GM21367 (cell line): ENCODE measurements around the gene CNTN5.

Experiments used
- ATAC-seq: cut with Tn5 transposase; IDR thresholded peaks from one replicate; pipeline ENCODE4 v1.9.1; 2021; ENCODE audit not compliant: unreplicated experiment

The CNTN5 gene

GRCh38 chr11:99501655-99502054 lies 480.9 kb downstream of the CNTN5 start:
- ATAC-seq: no peak

DNA sequence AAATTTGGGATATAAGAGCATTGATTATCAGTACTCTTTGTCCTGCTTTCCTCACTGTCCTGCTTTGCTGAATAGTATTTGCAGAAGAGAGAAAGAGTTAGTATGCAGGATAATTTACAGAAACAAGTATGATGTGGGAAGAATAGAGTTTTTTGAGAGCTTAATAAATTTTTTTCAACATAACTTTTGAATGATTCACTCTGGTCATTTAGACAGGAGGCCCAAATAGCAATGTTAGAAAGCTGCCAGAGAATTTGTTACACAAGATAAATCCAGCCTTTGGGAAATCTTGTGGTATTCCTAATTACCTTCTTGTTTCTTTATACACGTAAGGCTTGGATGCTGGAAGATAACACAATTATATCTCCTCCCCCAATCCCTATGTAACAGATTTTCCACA lies 484.6 kb downstream of the CNTN5 start:
- no peak for ATAC-seq

DNA sequence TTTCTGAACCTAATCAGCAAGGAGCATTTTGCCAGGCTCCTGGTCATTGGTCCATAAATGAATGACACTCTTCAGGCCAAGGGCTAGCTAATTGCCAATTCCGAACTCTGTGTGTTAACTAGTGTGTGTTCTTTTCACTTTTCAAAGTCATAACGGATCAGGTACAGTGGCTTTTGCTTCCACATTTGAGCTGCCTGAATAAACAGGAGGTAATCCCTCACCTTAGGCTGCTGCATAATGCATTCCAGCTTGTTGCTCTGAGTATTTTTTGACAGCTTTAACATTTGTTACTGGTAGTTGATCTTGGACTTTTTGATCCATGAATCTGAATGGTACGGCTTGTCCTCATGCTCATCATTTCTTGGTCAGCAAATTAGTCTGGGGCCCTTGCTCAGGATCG lies 485.1 kb downstream of the CNTN5 start:
- no peak for ATAC-seq

GRCh38 chr11:99509863-99510262 lies 489.1 kb downstream of the CNTN5 start:
- no peak for ATAC-seq

DNA sequence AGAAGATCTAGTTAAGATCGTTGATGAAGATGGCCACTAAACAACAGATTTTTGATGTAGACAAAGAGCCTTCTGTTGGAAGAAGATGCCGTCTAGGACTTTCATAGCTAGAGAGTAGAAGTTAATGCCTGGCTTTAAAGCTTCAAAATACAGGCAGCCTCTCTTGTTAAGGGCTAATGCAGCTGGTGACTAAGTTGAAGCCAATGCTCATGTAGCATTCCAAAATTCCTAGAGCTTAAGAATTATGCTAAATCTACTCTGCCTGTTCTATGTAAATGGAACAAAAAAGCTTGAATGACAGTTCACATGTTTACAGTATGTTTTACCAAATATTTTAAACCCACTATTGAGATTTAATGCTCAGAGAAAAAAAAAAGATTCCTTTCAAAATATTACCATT lies 492.6 kb downstream of the CNTN5 start:
- ATAC-seq: no peak

- ATAC-seq: no peak
These were observed 498.3 kb downstream of the CNTN5 start for GRCh38 chr11:99519095-99519494.

DNA sequence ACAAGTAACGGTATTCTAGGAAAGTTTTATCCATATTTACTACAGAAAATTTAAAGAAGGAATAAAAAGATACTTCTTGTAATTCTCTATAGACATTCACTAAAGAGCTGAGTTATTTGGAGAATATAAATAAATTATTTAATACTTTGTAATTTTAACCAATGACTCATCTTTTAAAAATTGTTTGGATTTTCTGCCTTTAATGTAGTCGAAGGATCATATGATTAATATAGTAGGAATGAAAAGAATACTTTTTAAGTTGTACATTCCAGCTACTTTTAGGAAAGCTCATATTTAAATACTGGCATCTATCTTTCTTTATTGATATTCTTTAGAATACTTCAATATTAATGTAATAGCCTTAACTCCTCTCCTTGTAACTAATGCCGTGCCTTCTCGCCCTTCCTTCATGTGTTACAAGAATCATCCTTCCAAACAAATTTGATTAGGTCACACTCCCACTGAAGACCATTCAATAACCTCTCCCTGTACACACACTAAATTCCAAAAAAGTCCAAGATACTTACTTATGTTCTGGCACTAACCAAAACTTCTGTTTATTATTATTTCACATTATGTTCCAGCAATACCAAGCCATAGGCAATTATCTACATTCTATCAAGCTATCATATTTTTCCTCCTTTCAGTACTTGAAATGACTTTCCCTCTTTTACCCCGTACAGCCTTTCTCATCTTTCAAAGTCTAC lies 501.9 kb downstream of the CNTN5 start:
- ATAC-seq: no peak

DNA sequence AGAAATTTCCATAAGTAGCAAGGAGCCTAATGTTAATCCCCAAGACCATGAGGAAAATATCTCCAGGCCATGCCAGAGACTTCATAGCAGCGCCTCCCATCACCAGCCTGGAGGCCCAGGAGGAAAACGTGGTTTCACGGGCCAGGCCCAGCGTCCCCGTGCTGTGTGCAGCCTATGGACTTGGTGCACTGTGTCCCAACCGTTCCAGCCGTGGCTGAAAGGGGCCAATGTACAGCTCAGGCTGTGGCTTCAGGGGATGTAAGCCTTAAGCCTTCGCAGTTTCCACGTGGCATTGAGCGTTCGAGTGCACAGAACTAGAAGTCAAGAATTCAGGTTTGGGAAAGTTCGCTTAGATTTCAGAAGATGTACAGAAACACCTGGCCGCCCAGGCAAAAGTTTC lies 510.7 kb downstream of the CNTN5 start:
- ATAC-seq: no peak

DNA sequence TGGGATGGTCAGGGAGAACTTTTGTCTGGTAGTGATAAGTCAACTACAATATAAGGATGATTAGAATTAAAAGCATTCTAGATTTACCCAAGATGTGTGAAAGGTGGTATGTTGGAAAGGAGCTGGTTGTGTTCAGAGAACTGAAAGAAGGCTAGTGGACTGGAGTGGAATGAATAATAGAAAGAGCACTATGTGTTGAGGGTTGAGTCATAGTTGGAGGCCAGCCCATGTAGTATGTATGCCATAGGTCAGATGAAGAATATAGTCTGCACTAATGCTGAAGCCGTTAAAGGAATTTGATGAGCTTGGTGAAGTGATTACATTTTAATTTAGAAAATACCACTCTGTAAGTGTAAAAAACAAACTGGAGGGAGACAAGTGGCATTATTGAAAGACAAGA lies 514.1 kb downstream of the CNTN5 start:
- ATAC-seq: no peak

DNA sequence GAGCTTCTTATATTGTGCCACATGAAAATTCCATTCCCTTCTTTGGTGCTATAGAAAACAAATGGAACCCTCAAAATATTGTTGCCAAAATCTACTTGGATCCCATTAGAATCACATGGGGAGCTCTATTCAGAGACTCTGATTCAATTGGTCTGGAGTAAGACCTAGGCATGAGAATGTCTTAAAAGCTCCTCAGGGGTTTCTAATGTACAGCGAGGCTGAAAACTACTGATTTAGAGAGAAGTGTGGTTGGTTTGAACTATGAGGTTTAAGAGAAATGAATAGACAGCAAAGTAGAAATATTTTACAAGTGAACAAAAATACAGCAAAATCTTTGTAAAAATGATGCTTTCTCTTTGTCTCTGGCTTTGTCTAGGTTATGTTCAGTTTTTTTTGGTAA lies 514.7 kb downstream of the CNTN5 start:
- ATAC-seq: no peak

GRCh38 chr11:99535819-99536218 lies 515.1 kb downstream of the CNTN5 start:
- ATAC-seq: no peak

DNA sequence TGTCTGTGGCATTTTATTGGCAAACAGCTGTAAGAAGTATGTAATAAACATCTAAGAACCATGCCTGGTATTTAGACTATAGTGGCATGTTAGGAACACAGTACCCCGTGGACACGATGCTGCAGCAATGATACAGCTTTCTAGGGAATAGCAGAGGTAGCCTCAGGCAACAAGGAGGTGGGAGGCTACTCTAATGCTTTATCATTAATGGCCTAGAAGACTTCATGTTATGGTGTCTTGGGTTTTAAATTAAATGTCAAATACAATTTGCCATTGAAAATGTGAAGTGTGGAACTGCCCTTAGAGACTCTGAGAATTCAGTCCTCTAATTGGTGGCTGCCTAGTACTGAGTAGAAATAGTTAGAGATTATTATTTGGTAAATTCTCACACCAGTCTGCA lies 516.9 kb downstream of the CNTN5 start:
- no peak for ATAC-seq

DNA sequence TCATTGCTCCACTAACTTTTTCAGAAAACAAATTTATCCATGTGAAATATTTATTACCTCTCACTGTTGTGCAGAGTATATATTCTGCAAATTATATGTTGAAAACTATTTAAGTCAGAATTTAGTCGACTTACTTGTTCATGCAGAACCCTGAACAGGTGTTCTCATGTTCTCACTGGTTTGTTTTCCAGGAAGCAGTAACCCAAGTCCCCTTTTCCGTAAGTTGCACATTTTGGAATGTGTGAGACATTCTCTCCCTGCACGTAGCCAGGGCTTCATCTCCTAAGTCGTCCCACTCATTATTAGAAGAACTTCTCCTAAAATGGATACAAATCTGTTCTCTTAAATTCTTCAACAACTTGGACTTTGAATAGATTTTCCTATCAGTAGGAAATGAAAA lies 524.9 kb downstream of the CNTN5 start:
- no peak for ATAC-seq

DNA sequence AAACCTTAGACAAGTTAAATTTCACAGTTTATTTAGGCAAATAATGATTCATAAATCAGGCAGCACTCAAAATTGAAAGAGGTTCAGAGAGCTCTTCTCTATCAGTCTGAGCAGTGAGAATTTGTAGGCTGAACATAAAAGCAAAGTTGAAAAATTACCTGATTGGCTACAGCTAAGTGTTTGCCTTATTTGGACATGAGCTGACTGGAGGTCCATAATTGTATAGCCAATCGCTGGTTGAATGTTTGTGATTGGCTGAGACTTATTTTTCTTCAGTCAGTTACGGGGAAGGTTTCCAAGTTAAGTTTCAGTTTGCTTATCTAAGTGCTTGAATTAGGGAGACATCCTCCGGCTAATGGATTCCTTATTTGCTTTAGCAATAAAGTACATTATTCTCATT lies 527.5 kb downstream of the CNTN5 start:
- ATAC-seq: no peak

DNA sequence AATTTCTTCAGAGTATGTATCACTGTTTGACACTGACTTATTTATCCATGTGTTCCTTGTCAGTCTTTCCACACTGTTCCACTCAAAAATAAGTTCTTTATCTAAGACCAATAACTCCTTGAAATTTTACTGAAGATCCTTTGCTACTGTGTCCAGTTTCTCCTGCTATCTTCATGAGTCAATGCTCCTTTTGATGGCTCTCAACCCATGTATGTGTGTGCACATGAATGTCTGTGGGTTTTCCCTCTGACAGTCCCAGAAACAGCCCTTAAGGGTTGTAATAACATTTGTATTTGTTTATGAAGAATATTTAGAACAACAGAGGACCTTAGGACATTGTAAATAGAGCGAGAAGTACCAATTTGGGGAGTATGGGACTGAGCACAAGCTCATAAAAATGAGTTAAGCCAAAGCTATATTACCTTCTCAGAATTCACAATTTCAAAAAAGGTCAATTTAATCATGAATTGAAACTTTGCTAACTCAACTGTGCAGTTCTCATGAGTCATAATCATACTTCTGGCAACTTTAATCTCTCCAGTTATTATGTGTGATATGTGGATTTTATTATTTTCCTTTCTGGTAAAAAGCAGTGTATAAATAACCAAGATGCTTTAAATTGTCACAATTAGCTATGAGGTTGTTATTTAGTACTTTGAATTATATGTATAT lies 533.6 kb downstream of the CNTN5 start:
- ATAC-seq: no peak

DNA sequence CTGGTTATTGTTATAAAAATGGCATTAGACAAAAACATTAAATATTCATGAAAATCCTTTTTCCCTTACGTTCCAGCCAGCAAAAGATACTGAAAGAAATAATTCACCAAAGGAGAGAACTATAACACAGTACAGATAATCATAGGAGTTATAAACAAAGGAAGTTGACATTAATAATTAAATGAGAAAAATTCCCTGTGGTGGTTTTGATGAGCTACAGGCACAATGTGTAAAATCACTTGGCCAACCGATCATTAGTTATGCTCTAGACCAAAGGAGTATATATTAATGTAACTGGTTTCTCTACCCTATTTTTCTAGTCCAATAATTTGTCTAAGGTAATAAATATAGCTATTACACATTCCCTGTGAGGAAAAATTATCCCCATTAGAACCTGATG lies 534.7 kb downstream of the CNTN5 start:
- ATAC-seq: no peak

DNA sequence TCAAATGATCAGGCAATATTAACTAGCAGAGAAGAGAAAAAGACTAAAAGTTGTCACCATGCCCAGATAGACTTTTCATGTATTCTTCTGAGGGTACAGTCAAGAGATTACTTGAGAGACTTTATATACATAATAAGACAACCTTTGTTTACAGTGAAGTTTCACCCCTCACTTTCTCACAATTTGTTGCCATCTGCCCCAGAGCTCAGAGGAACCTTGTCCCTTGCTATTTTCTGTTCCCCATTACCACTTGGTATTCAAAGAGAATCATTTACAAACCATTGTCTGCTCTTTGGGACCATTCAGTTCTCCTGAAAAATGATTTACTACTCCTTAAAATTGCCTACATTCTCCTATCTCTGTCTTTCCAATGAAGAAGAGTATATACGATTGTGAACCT lies 544.6 kb downstream of the CNTN5 start:
- ATAC-seq: no peak

- ATAC-seq: no peak
These were observed 546.7 kb downstream of the CNTN5 start for GRCh38 chr11:99567334-99567956.

- ATAC-seq: no peak
These were observed 548.1 kb downstream of the CNTN5 start for GRCh38 chr11:99568808-99569207.

DNA sequence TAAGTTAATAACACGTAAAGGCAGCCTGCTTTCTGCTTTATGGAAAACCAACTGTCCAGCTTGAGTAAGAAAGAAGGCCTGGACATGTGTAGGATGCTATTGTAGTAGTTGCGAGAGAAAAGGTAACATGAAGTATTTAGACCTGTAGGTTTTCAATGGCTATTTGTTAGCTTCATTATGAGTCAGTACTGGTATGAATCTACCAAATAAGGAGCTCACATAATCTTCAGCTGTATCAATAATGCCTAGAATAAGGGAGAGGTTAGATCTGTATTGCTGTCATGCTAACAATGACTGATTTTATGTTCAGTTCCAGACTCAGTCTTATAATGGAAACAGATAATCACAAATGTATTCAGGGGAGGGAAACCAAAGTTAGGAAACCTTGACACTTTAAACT lies 550.3 kb downstream of the CNTN5 start:
- no peak for ATAC-seq

DNA sequence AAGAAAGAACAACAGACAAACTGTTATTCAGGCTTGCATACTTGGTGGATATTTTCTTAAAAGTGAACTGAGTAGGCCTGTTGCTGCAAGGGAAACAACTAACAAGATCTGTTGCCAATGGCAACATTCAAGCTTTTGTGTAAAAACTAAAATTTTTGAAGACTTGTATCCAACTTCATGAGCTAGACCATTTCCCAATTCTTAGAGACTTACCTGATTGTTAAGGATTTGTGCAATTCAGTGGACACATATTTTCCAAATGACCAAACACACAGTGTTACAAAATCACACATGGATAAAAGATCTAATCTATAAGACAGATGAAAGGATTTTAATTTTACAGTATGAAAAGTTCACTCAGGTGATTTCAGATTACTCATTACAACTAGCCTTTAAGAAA lies 564.1 kb downstream of the CNTN5 start:
- ATAC-seq: no peak

DNA sequence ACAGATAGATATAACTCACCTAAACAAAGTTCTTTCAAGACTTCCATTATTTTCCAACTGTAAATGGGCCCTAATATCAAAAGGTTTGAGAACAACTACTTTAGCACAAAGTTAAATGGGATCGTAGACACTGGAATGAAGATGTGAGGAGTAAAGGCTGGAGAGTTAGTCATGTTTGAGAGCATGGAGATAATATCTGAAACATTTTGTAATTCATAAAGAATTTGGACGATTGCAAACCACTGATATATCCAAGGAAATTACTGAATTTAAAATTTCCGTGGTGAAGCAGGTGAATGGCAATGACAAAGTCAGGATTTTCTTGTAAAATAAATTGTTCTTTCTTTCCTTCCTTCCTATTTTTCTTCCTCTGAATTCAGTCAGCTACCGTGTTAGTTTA lies 564.9 kb downstream of the CNTN5 start:
- no peak for ATAC-seq

DNA sequence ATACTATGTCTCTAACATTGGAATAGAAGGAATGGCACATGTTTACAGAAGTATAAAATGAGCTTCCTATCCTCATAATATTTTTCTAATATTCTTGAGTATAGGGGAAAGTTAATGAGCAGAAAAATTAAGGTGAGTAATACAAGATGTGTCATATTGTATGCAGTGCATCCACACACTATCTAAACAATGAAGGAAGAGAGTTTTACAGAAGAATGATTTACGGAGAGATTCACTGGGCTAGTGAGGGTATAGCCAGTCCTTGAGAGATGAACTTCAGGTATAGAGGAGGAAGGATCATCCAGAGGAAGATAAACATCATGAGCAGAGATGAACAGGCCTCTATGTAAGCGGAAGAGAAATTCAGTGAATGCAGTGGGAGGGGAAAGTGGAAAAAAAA lies 569.0 kb downstream of the CNTN5 start:
- no peak for ATAC-seq
